ENCODE results near the gene GPR68.

DNA sequence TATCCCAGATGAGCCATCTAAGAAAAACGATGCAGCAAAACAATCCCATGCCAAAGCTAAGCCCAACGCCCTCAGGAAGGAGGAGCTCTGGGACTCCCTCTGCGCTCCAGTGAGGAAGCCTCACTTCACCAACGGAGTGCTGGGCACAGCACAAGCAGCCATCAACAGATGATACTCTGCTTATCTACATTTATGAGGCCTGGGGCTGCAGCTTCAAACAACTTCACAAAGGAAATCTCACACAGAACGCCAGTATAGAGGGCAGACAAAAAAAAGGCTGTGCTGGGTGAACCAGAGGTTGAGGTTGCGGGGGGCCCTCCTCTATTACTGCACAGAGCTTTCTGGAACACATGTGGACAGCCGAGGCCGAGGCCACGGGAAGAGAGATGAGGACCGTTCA lies 34.9 kb upstream of the GPR68 start:
- TF ChIP-seq, protein P1, sequence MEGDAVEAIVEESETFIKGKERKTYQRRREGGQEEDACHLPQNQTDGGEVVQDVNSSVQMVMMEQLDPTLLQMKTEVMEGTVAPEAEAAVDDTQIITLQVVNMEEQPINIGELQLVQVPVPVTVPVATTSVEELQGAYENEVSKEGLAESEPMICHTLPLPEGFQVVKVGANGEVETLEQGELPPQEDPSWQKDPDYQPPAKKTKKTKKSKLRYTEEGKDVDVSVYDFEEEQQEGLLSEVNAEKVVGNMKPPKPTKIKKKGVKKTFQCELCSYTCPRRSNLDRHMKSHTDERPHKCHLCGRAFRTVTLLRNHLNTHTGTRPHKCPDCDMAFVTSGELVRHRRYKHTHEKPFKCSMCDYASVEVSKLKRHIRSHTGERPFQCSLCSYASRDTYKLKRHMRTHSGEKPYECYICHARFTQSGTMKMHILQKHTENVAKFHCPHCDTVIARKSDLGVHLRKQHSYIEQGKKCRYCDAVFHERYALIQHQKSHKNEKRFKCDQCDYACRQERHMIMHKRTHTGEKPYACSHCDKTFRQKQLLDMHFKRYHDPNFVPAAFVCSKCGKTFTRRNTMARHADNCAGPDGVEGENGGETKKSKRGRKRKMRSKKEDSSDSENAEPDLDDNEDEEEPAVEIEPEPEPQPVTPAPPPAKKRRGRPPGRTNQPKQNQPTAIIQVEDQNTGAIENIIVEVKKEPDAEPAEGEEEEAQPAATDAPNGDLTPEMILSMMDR (IDR thresholded peaks at IDR 0.05): no peak
- TF ChIP-seq POLR2A (IDR thresholded peaks at IDR 0.05): no peak

Data from body of pancreas (tissue), 4 donors.